AG09319 (cell line): ENCODE results near the gene PEX5L.

ENCODE experiments used
- DNase-seq: peaks from one replicate; pipeline ENCODE4 v3.0.0-alpha.2; 2010; ENCODE audit warnings: low read depth; ENCODE audit errors: extremely low read depth
- CTCF ChIP-seq: IDR thresholded peaks from 2 replicates; pipeline ENCODE4 v1.5.1; 2011; ENCODE audit warnings: low read depth, mild to moderate bottlenecking, inconsistent platforms, low read length, moderate library complexity

The PEX5L gene

GRCh38 chr3:179868715-179869114 is 168.0 kb downstream of the PEX5L start:
- TF ChIP-seq CTCF: no peak

GRCh38 chr3:179867961-179868360 is 168.8 kb downstream of the PEX5L start:
- TF ChIP-seq CTCF: no peak
- DNase-seq: no peak

More at GRCh38 chr3:179868715-179869114, 168.0 kb downstream of the PEX5L start:
- DNase-seq: no peak

- DNase-seq: no peak
- no peak for TF ChIP-seq CTCF
Observed at GRCh38 chr3:179865861-179866505, 170.8 kb downstream of the PEX5L start.

GRCh38 chr3:179861953-179862352 is 174.8 kb downstream of the PEX5L start:
- DNase-seq: no peak
- no peak for TF ChIP-seq CTCF

GRCh38 chr3:179861292-179861691 is 175.4 kb downstream of the PEX5L start:
- DNase-seq: no peak
- TF ChIP-seq CTCF: no peak

- TF ChIP-seq CTCF: no peak
Observed at GRCh38 chr3:179860275-179861107, 176.2 kb downstream of the PEX5L start.

GRCh38 chr3:179853176-179853575 is 183.6 kb downstream of the PEX5L start:
- no peak for TF ChIP-seq CTCF
- peak; percentile 48 for DNase-seq

More at GRCh38 chr3:179860275-179861107, 176.2 kb downstream of the PEX5L start:
- no peak for DNase-seq
